Stimulated activated CD4-positive, alpha-beta T cell treated with anti-CD3 and anti-CD28 coated beads, TNF-alpha, amount 100 ng/mL, for 24 hours (primary cell): ENCODE measurements around the gene CEBPB.
"Not testable (repeated sequence)": the region's sequence is repeated elsewhere in the genome, so short reads cannot be mapped to it uniquely, and the experiment has no call there.

Experiments
- DNase-seq, 3 experiments: peaks; one replicate each; pipeline ENCODE4 v3.0.0-alpha.2; 2020; ENCODE audit warnings: low read depth in 3 of 3

The CEBPB gene

GRCh38 chr20:50190251-50191064, at the start of gene CEBPB:
Gene CEBPB, plus strand, starts transcription at chr20:50190830. Its CDS starts 204 bp downstream, at chr20:50191034.
- peak; percentile 56 to 81 (median 70) for DNase-seq

GRCh38 chr20:50141018-50141675, 49.5 kb upstream of the CEBPB start:
- no peak for DNase-seq

- no peak for DNase-seq
Measured at GRCh38 chr20:50141811-50142561, 48.6 kb upstream of the CEBPB start.

- DNase-seq = no peak
Measured at GRCh38 chr20:50142812-50143211, 47.8 kb upstream of the CEBPB start.

GRCh38 chr20:50144362-50144761, 46.3 kb upstream of the CEBPB start:
- DNase-seq = no peak

- DNase-seq = no peak
Measured at GRCh38 chr20:50145566-50145965, 45.1 kb upstream of the CEBPB start.

- no peak for DNase-seq
Measured at GRCh38 chr20:50146214-50146613, 44.4 kb upstream of the CEBPB start.

- DNase-seq = peak; percentile 47 to 69 (median 59)
Measured at GRCh38 chr20:50146732-50147662, 43.6 kb upstream of the CEBPB start.

- no peak for DNase-seq
Measured at GRCh38 chr20:50149481-50150254, 41.0 kb upstream of the CEBPB start.

- DNase-seq = no peak
Measured at GRCh38 chr20:50151034-50151743, 39.4 kb upstream of the CEBPB start.

- DNase-seq = no peak
Measured at GRCh38 chr20:50152394-50153152, 38.1 kb upstream of the CEBPB start.

GRCh38 chr20:50153153-50153499, 37.5 kb upstream of the CEBPB start:
- DNase-seq = no peak

GRCh38 chr20:50153500-50154377, 36.9 kb upstream of the CEBPB start, which contains the start of gene PEDS1:
Gene PEDS1, minus strand, starts transcription at chr20:50153723. Its CDS starts 86 bp downstream, at chr20:50153637.
- peak; percentile 63 to 84 (median 70) for DNase-seq

- DNase-seq = not testable (repeated sequence)
Measured at GRCh38 chr20:50161494-50161893, 29.1 kb upstream of the CEBPB start.

GRCh38 chr20:50163570-50164317, 26.9 kb upstream of the CEBPB start:
- DNase-seq = no peak

GRCh38 chr20:50165684-50166554, 24.7 kb upstream of the CEBPB start:
- DNase-seq = peak; percentile 72 to 88 (median 76)
